H9 (cell line): ENCODE results near the gene FBXO17. TPM values are rescaled to one million over a fixed set of nuclear protein-coding genes. Genes with fewer than 3 reads are reported as not detected.
A peak's percentile ranks its signal among the peaks of the same experiment; 100 is the strongest.

ENCODE experiments used
- DNase-seq: peaks from one replicate; pipeline ENCODE4 v3.0.0-alpha.2; 2017
- H2AFZ ChIP-seq: one replicate; pipeline ENCODE4 v1.6.1; 2013; ENCODE audit warnings: mild to moderate bottlenecking, low read length, control low read depth, moderate library complexity
- H2AK5ac ChIP-seq: 2 replicates; pipeline ENCODE4 v1.6.1; 2013; ENCODE audit warnings: low read length, control low read depth, mixed read lengths; ENCODE audit not compliant: insufficient read length
- H2BK120ac ChIP-seq: one replicate; pipeline ENCODE4 v1.6.1; 2013; ENCODE audit warnings: low read depth, mild to moderate bottlenecking, low read length, control low read depth, inconsistent platforms; ENCODE audit not compliant: poor library complexity, severe bottlenecking
- H2BK12ac ChIP-seq: 2 replicates; pipeline ENCODE4 v1.6.1; 2013; ENCODE audit warnings: low read length, control low read depth, mixed read lengths, low read depth; ENCODE audit not compliant: insufficient read length
- H2BK15ac ChIP-seq: 2 replicates; pipeline ENCODE4 v1.6.1; 2013; ENCODE audit warnings: low read depth, low read length, control low read depth
- H2BK20ac ChIP-seq: one replicate; pipeline ENCODE4 v1.6.1; 2013; ENCODE audit warnings: low read depth, mild to moderate bottlenecking, low read length, control low read depth, inconsistent platforms; ENCODE audit not compliant: poor library complexity, severe bottlenecking
- H2BK5ac ChIP-seq: 2 replicates; pipeline ENCODE4 v1.6.1; 2013; ENCODE audit warnings: low read length, control low read depth, mixed read lengths; ENCODE audit not compliant: insufficient read length
- H3K14ac ChIP-seq: 2 replicates; pipeline ENCODE4 v1.6.1; 2013; ENCODE audit warnings: low read length, control low read depth; ENCODE audit not compliant: insufficient read depth
- H3K18ac ChIP-seq: 2 replicates; pipeline ENCODE4 v1.6.1; 2013; ENCODE audit warnings: low read depth, mild to moderate bottlenecking, mixed read lengths, low read length, control low read depth; ENCODE audit not compliant: insufficient read length
- H3K23ac ChIP-seq: 2 replicates; pipeline ENCODE4 v1.6.1; 2013; ENCODE audit warnings: low read length, control low read depth, mixed read lengths, low read depth; ENCODE audit not compliant: insufficient read length
- H3K23me2 ChIP-seq: 2 replicates; pipeline ENCODE4 v1.6.1; 2013; ENCODE audit warnings: low read depth, mild to moderate bottlenecking, mixed read lengths, low read length, control low read depth; ENCODE audit not compliant: insufficient read length, poor library complexity, severe bottlenecking
- H3K27ac ChIP-seq: 2 replicates; pipeline ENCODE4 v1.5.1; 2013; ENCODE audit warnings: low read length, control low read depth, mixed read lengths, low read depth; ENCODE audit not compliant: insufficient read length
- H3K27me3 ChIP-seq: 2 replicates; pipeline ENCODE4 v1.6.1; 2013; ENCODE audit warnings: low read length, control low read depth, inconsistent platforms; ENCODE audit not compliant: insufficient read depth
- H3K4ac ChIP-seq: 2 replicates; pipeline ENCODE4 v1.6.1; 2013; ENCODE audit warnings: low read depth, mild to moderate bottlenecking, control low read depth, inconsistent platforms, low read length, moderate library complexity
- H3K4me1 ChIP-seq: 2 replicates; pipeline ENCODE4 v1.6.1; 2013; ENCODE audit warnings: low read length, control low read depth, inconsistent platforms; ENCODE audit not compliant: insufficient read depth
- H3K4me2 ChIP-seq: 2 replicates; pipeline ENCODE4 v1.6.1; 2013; ENCODE audit warnings: low read length, control low read depth, mixed read lengths; ENCODE audit not compliant: insufficient read length, insufficient read depth
- H3K56ac ChIP-seq: 2 replicates; pipeline ENCODE4 v1.6.1; 2013; ENCODE audit warnings: low read depth, mild to moderate bottlenecking, mixed read lengths, low read length, control low read depth; ENCODE audit not compliant: insufficient read length
- H3K79me1 ChIP-seq: 2 replicates; pipeline ENCODE4 v1.6.1; 2013; ENCODE audit warnings: low read depth, mild to moderate bottlenecking, moderate library complexity, low read length, control low read depth, inconsistent platforms; ENCODE audit not compliant: insufficient read depth, poor library complexity, severe bottlenecking
- H3K79me2 ChIP-seq: 2 replicates; pipeline ENCODE4 v1.6.1; 2013; ENCODE audit warnings: low read length, control low read depth, inconsistent platforms; ENCODE audit not compliant: insufficient read depth
- H3K9ac ChIP-seq: 2 replicates; pipeline ENCODE4 v1.6.1; 2013; ENCODE audit warnings: low read length, control low read depth, mixed read lengths; ENCODE audit not compliant: insufficient read length; ENCODE audit errors: extremely low read depth
- H3K9me3 ChIP-seq: one replicate; pipeline ENCODE4 v1.6.1; 2013; ENCODE audit warnings: low read depth, low read length, inconsistent platforms; ENCODE audit not compliant: control insufficient read depth
- H3T11ph ChIP-seq: one replicate; pipeline ENCODE4 v1.6.1; 2013; ENCODE audit warnings: mild to moderate bottlenecking, low read length, control low read depth, inconsistent platforms
- H4K20me1 ChIP-seq: one replicate; pipeline ENCODE4 v1.6.1; 2013; ENCODE audit not compliant: control insufficient read depth, insufficient read length, insufficient read depth
- H4K5ac ChIP-seq: 2 replicates; pipeline ENCODE4 v1.6.1; 2013; ENCODE audit warnings: low read depth, mild to moderate bottlenecking, mixed read lengths, low read length, control low read depth; ENCODE audit not compliant: insufficient read length
- H4K8ac ChIP-seq: replicated peaks from 2 replicates; pipeline ENCODE4 v1.6.1; 2013; ENCODE audit warnings: low read length, control low read depth, mixed read lengths, low read depth; ENCODE audit not compliant: insufficient read length
- H4K91ac ChIP-seq: 2 replicates; pipeline ENCODE4 v1.6.1; 2013; ENCODE audit warnings: low read depth, mild to moderate bottlenecking, moderate library complexity, mixed read lengths, low read length, control low read depth; ENCODE audit not compliant: insufficient read length
- H3K27ac Mint-ChIP-seq, 3 experiments: 2 replicates in 2 of 3; 3 replicates in 1 of 3; pipeline ENCODE4 v1.8.0; 2020 to 2021; ENCODE audit warnings: mixed read lengths in 3 of 3, mild to moderate bottlenecking in 1 of 3, moderate library complexity in 1 of 3
- H3K27me3 Mint-ChIP-seq: 2 replicates; pipeline ENCODE4 v1.8.0; 2021; ENCODE audit warnings: low read depth, mild to moderate bottlenecking, moderate library complexity, mixed read lengths
- H3K36me3 Mint-ChIP-seq, 3 experiments: 2 replicates in 2 of 3; 3 replicates in 1 of 3; pipeline ENCODE4 v1.8.0; 2020 to 2021; ENCODE audit warnings: low read depth in 3 of 3, mixed read lengths in 3 of 3; ENCODE audit not compliant: insufficient read depth in 1 of 3
- H3K4me1 Mint-ChIP-seq, 2 experiments: 2 replicates each; pipeline ENCODE4 v1.8.0; 2020; ENCODE audit warnings: mixed read lengths in 2 of 2
- H3K4me3 Mint-ChIP-seq, 2 experiments: 2 replicates in 1 of 2; 3 replicates in 1 of 2; pipeline ENCODE4 v1.8.0; 2020 to 2021; ENCODE audit warnings: mild to moderate bottlenecking in 2 of 2, mixed read lengths in 2 of 2, moderate library complexity in 1 of 2
- H3K9me3 Mint-ChIP-seq, 2 experiments: 2 replicates in 1 of 2; 3 replicates in 1 of 2; pipeline ENCODE4 v1.8.0; 2020; ENCODE audit warnings: mild to moderate bottlenecking in 2 of 2, mixed read lengths in 2 of 2, moderate library complexity in 1 of 2
- CTCF ChIP-seq: fragments of 200-600 bp; sonication (generic); conservative IDR thresholded peaks from 3 replicates; pipeline ENCODE4 v1.8.0; 2021; ENCODE audit warnings: antibody characterized with exemption, mild to moderate bottlenecking
- WGBS: extraction: QIAGEN DNeasy Blood & Tissue Kit; methylation state at CpG from one replicate; pipeline ENCODE4 v1.1.7; 2013; ENCODE audit warnings: missing lambda C conversion rate, low lambda C conversion rate, mixed read lengths; ENCODE audit not compliant: insufficient read length; ENCODE audit errors: extremely low coverage; 5-methylcytosine and 5-hydroxymethylcytosine counted together
- total RNA-seq: library from RNA; stranded (reverse); gene quantifications from 2 replicates; pipeline ENCODE4 v1.2.1, GENCODE V29; 2021

The FBXO17 gene
- total RNA-seq, 1 experiment from 2014 or later = 25.5 TPM

GRCh38 chr19:39017026-39017425 lies 41.5 kb upstream of the FBXO17 start:
- no peak overlapping the region for H3K27ac ChIP-seq
- H2BK12ac ChIP-seq = no peak overlapping the region
- no peak overlapping the region for H2AFZ ChIP-seq
- no peak overlapping the region for H3K23ac ChIP-seq
- no peaks in the 10 kb centered on the region for H3K9me3 ChIP-seq
- H3K27ac Mint-ChIP-seq = peak overlapping the region in 1 of 3 experiments; percentile 38; a peak in 1 of 7 replicates
- no peak overlapping the region for H3K14ac ChIP-seq
- H2BK20ac ChIP-seq = no peak overlapping the region
- no peaks in the 10 kb centered on the region for H3K9me3 Mint-ChIP-seq
- no peaks in the 10 kb centered on the region; the same call in 1 of the 2 replicates for H3K27me3 ChIP-seq
- no peaks in the 10 kb centered on the region for H3K79me2 ChIP-seq
- H3K4me1 Mint-ChIP-seq = no peaks in the 10 kb centered on the region
- no peaks in the 10 kb centered on the region for H3K79me1 ChIP-seq
- no peak for TF ChIP-seq CTCF
- H4K5ac ChIP-seq = no peak overlapping the region
- no peaks in the 10 kb centered on the region for H3K23me2 ChIP-seq
- H4K20me1 ChIP-seq = no peaks in the 10 kb centered on the region
- H3K4me1 ChIP-seq = no peaks in the 10 kb centered on the region
- no peak overlapping the region for H2BK120ac ChIP-seq
- no peak overlapping the region for H2AK5ac ChIP-seq
- H3K4me2 ChIP-seq = no peak overlapping the region
- no peak overlapping the region for H2BK15ac ChIP-seq
- H3K9ac ChIP-seq = no peak overlapping the region
- no peak overlapping the region for H4K8ac ChIP-seq
- H3K4ac ChIP-seq = no peak overlapping the region
- no peak overlapping the region for H3K4me3 Mint-ChIP-seq
- peaks cover 0 to 10% (median 3%) of the 10 kb centered on the region in 3 experiments; a peak in 3 of 7 replicates for H3K36me3 Mint-ChIP-seq
- no peak overlapping the region for H4K91ac ChIP-seq
- no peak for DNase-seq
- H3T11ph ChIP-seq = no peak overlapping the region
- H2BK5ac ChIP-seq = no peak overlapping the region
- no peaks in the 10 kb centered on the region; the same call in none of the 2 replicates for H3K27me3 Mint-ChIP-seq
- no peak overlapping the region for H3K56ac ChIP-seq
- no peak overlapping the region for H3K18ac ChIP-seq
- no CpG with 5 or more reads among the region's 6 CpGs for WGBS
